ENCODE data around the gene ARID5B.
"Not testable (repeated sequence)": the region's sequence is repeated elsewhere in the genome, so short reads cannot be mapped to it uniquely, and the experiment has no call there.

Gene ARID5B

GRCh38 chr10:62027841-62028501 is 126.5 kb downstream of the ARID5B start:
- Histone ChIP-seq H3K27me3 (ENCODE audit: control insufficient read depth, insufficient read depth, low read length, poor library complexity, severe bottlenecking) (no peaks in the 10 kb centered on the region), H3K9me3 (ENCODE audit: control insufficient read depth, low read length) (no peaks in the 10 kb centered on the region), H3K27ac (ENCODE audit: insufficient read depth, low read depth, low read length, poor library complexity, severe bottlenecking) (no peak overlapping the region), H3K4me1 (ENCODE audit: control insufficient read depth, insufficient read depth, low read length) (no peaks in the 10 kb centered on the region), H3K4me3 (ENCODE audit: insufficient read depth, low read depth, low read length) (no peak overlapping the region), H3K36me3 (ENCODE audit: control insufficient read depth, insufficient read depth, low read length) (no peaks in the 10 kb centered on the region)
- WGBS, 2 experiments, result 92 to 94% methylated on average over 5 of the region's 5 CpGs

- H3K36me3 ChIP-seq (ENCODE audit: control insufficient read depth, insufficient read depth, low read length); H3K9me3 ChIP-seq (ENCODE audit: control insufficient read depth, low read length); H3K27me3 ChIP-seq (ENCODE audit: control insufficient read depth, insufficient read depth, low read length, poor library complexity, severe bottlenecking); H3K4me1 ChIP-seq (ENCODE audit: control insufficient read depth, insufficient read depth, low read length); H3K27ac ChIP-seq (ENCODE audit: insufficient read depth, low read depth, low read length, poor library complexity, severe bottlenecking); H3K4me3 ChIP-seq (ENCODE audit: insufficient read depth, low read depth, low read length): not testable (repeated sequence)
- 93 to 98% methylated on average over 5 of the region's 5 CpGs for WGBS, 2 experiments
Measured at GRCh38 chr10:62028502-62028842, 127.0 kb downstream of the ARID5B start.

GRCh38 chr10:62029401-62029800 is 127.9 kb downstream of the ARID5B start:
- H3K27ac ChIP-seq (ENCODE audit: insufficient read depth, low read depth, low read length, poor library complexity, severe bottlenecking), result no peak overlapping the region
- H3K36me3 ChIP-seq (ENCODE audit: control insufficient read depth, insufficient read depth, low read length), result no peaks in the 10 kb centered on the region
- no peaks in the 10 kb centered on the region for H3K4me1 ChIP-seq (ENCODE audit: control insufficient read depth, insufficient read depth, low read length)
- no peaks in the 10 kb centered on the region for H3K9me3 ChIP-seq (ENCODE audit: control insufficient read depth, low read length)
- H3K27me3 ChIP-seq (ENCODE audit: control insufficient read depth, insufficient read depth, low read length, poor library complexity, severe bottlenecking), result no peaks in the 10 kb centered on the region
- H3K4me3 ChIP-seq (ENCODE audit: insufficient read depth, low read depth, low read length), result no peak overlapping the region
- 100% methylated on average over 1 to 2 of the region's 2 CpGs for WGBS, 2 experiments

DNA sequence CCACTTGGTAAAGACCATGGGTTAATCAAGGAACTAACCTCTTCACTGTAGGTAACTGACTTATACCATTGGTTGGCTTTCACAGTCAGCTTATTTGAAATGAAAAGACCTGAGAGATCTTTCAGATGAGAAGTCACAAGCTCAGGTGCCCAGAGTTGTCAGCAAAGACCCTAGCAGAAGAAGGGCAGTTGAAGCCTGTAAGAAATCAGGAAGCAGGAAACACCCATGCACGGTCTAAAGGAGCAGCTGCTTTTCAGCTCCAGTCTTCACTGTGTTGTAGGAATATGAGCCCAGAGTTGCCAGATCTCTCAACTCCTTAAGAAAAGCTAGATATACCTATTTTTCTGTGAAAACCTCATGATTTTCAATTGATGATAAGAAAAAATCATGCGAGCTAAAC is 130.0 kb downstream of the ARID5B start:
- H3K27ac ChIP-seq (ENCODE audit: insufficient read depth, low read depth, low read length, poor library complexity, severe bottlenecking), result no peak overlapping the region
- H3K4me1 ChIP-seq (ENCODE audit: control insufficient read depth, insufficient read depth, low read length), result no peaks in the 10 kb centered on the region
- no peak overlapping the region for H3K4me3 ChIP-seq (ENCODE audit: insufficient read depth, low read depth, low read length)
- H3K36me3 ChIP-seq (ENCODE audit: control insufficient read depth, insufficient read depth, low read length), result no peaks in the 10 kb centered on the region
- H3K9me3 ChIP-seq (ENCODE audit: control insufficient read depth, low read length), result no peaks in the 10 kb centered on the region
- H3K27me3 ChIP-seq (ENCODE audit: control insufficient read depth, insufficient read depth, low read length, poor library complexity, severe bottlenecking), result no peaks in the 10 kb centered on the region
- WGBS, 2 experiments, result 95 to 97% methylated on average over 2 of the region's 2 CpGs

GRCh38 chr10:62033125-62033524 is 131.6 kb downstream of the ARID5B start:
- Histone ChIP-seq H3K4me3 (ENCODE audit: insufficient read depth, low read depth, low read length) (no peak overlapping the region), H3K9me3 (ENCODE audit: control insufficient read depth, low read length) (no peaks in the 10 kb centered on the region), H3K27ac (ENCODE audit: insufficient read depth, low read depth, low read length, poor library complexity, severe bottlenecking) (no peak overlapping the region), H3K27me3 (ENCODE audit: control insufficient read depth, insufficient read depth, low read length, poor library complexity, severe bottlenecking) (no peaks in the 10 kb centered on the region), H3K4me1 (ENCODE audit: control insufficient read depth, insufficient read depth, low read length) (peaks cover 4% of the 10 kb centered on the region), H3K36me3 (ENCODE audit: control insufficient read depth, insufficient read depth, low read length) (no peaks in the 10 kb centered on the region)
- 85 to 98% methylated on average over 2 to 3 of the region's 3 CpGs for WGBS, 2 experiments

GRCh38 chr10:62034096-62034640 is 132.7 kb downstream of the ARID5B start:
- WGBS, 2 experiments, result 92 to 96% methylated on average over 6 to 7 of the region's 7 CpGs
- H3K36me3 ChIP-seq (ENCODE audit: control insufficient read depth, insufficient read depth, low read length), result no peaks in the 10 kb centered on the region
- peaks cover 4% of the 10 kb centered on the region for H3K4me1 ChIP-seq (ENCODE audit: control insufficient read depth, insufficient read depth, low read length)
- no peaks in the 10 kb centered on the region for H3K27me3 ChIP-seq (ENCODE audit: control insufficient read depth, insufficient read depth, low read length, poor library complexity, severe bottlenecking)
- no peak overlapping the region for H3K4me3 ChIP-seq (ENCODE audit: insufficient read depth, low read depth, low read length)
- no peaks in the 10 kb centered on the region for H3K9me3 ChIP-seq (ENCODE audit: control insufficient read depth, low read length)
- no peak overlapping the region for H3K27ac ChIP-seq (ENCODE audit: insufficient read depth, low read depth, low read length, poor library complexity, severe bottlenecking)

DNA sequence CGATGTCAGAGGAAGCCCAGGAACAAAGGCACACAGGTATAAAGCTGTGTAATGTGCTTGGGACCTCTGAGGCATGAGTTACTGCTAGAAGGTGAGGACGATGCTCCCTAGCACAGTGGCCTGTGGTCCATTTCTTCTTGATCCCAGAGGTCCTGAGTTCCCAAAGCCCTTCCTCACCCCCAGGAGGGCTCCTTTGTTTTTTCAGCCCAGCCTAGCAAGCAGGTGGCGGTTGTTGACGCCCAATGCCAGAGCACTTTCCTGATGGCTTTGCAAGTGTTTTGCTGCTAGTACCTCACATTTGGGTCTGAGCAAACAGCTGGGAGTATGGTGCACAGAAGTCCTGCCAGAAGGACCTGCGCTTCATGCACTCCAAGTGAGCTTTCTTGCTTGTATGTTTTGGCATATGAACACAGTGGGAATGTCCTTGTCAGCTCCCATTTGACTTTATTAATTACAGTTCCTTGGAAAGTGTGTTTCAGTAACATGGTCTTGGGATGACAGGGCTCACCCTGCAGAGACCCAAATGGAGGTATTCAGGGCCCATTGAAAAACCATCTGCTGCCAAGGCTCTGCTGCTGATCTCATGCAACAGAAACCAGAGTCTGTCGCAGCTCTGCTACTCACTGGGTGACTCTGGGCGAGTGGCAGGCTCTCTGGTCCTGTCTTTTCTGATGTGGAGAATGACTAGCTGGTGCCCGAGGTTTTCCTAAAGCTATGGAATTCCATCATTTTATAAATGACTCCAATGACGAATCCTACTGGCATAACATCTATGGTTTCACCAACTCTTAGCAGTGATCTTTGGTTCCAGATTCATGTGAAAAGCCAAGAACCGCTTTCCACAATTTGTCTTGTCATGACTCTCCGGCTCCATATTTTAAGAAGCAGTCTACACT is 134.9 kb downstream of the ARID5B start:
- Histone ChIP-seq H3K4me3 (ENCODE audit: insufficient read depth, low read depth, low read length) (no peak overlapping the region), H3K9me3 (ENCODE audit: control insufficient read depth, low read length) (no peaks in the 10 kb centered on the region), H3K27ac (ENCODE audit: insufficient read depth, low read depth, low read length, poor library complexity, severe bottlenecking) (no peak overlapping the region), H3K36me3 (ENCODE audit: control insufficient read depth, insufficient read depth, low read length) (no peaks in the 10 kb centered on the region), H3K4me1 (ENCODE audit: control insufficient read depth, insufficient read depth, low read length) (peaks cover 4% of the 10 kb centered on the region), H3K27me3 (ENCODE audit: control insufficient read depth, insufficient read depth, low read length, poor library complexity, severe bottlenecking) (no peaks in the 10 kb centered on the region)
- 83 to 84% methylated on average over 11 of the region's 11 CpGs for WGBS, 2 experiments

- Histone ChIP-seq H3K27ac (ENCODE audit: insufficient read depth, low read depth, low read length, poor library complexity, severe bottlenecking) (no peak overlapping the region), H3K9me3 (ENCODE audit: control insufficient read depth, low read length) (no peaks in the 10 kb centered on the region), H3K36me3 (ENCODE audit: control insufficient read depth, insufficient read depth, low read length) (no peaks in the 10 kb centered on the region), H3K4me1 (ENCODE audit: control insufficient read depth, insufficient read depth, low read length) (peaks cover 4% of the 10 kb centered on the region), H3K4me3 (ENCODE audit: insufficient read depth, low read depth, low read length) (no peak overlapping the region), H3K27me3 (ENCODE audit: control insufficient read depth, insufficient read depth, low read length, poor library complexity, severe bottlenecking) (no peaks in the 10 kb centered on the region)
- 78 to 84% methylated on average over 7 to 8 of the region's 8 CpGs for WGBS, 2 experiments
Measured at GRCh38 chr10:62037166-62037831, 135.8 kb downstream of the ARID5B start.

GRCh38 chr10:62037890-62038608 is 136.6 kb downstream of the ARID5B start:
- H3K27ac ChIP-seq (ENCODE audit: insufficient read depth, low read depth, low read length, poor library complexity, severe bottlenecking), result no peak overlapping the region
- H3K4me3 ChIP-seq (ENCODE audit: insufficient read depth, low read depth, low read length), result no peak overlapping the region
- H3K4me1 ChIP-seq (ENCODE audit: control insufficient read depth, insufficient read depth, low read length), result peaks cover 4% of the 10 kb centered on the region

More at GRCh38 chr10:62037890-62038608, 136.6 kb downstream of the ARID5B start:
- Histone ChIP-seq H3K36me3 (ENCODE audit: control insufficient read depth, insufficient read depth, low read length) (no peaks in the 10 kb centered on the region), H3K27me3 (ENCODE audit: control insufficient read depth, insufficient read depth, low read length, poor library complexity, severe bottlenecking) (no peaks in the 10 kb centered on the region), H3K9me3 (ENCODE audit: control insufficient read depth, low read length) (no peaks in the 10 kb centered on the region)
